Stimulated activated CD4-positive, alpha-beta T cell treated with anti-CD3 and anti-CD28 coated beads, Interleukin-2, amount 100 ng/mL, for 24 hours (primary cell): ENCODE results near the gene TGDS.
A peak's percentile ranks its signal among the peaks of the same experiment; 100 is the strongest.
"Not testable (repeated sequence)": the region's sequence is repeated elsewhere in the genome, so short reads cannot be mapped to it uniquely, and the experiment has no call there.

ENCODE experiments used
- DNase-seq, 2 donors: peaks; one replicate each; pipeline ENCODE4 v3.0.0-alpha.2; 2020

Gene TGDS

GRCh38 chr13:94595950-94596574 is at the start of gene TGDS:
Gene TGDS (minus strand): TSS chr13:94596152. CDS start chr13:94596136, 16 bp downstream.
- DNase-seq = peak; percentile 88 to 90

GRCh38 chr13:94641409-94641941 is 45.5 kb upstream of the TGDS start:
- no peak for DNase-seq

DNA sequence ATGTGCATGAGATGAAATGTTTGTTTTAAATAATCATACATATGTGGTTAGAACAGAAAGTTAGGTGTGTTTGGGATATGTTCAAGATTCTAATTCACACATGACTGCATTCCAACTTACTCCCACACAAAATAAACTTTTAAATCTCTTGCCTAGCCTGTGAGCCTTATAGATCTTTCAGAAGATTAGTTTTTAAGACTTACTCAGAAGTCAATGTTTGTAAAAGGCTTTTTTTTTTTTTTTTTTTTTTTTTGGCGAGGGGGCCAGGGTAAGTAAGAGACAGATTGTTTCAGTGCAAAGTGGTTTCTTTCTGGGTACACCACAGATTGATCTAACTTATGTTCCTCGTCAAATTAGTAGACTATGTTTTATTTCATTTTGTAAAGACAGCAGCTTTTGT is 44.8 kb upstream of the TGDS start:
- DNase-seq = no peak

GRCh38 chr13:94637677-94638076 is 41.7 kb upstream of the TGDS start:
- DNase-seq = not testable (repeated sequence)

DNA sequence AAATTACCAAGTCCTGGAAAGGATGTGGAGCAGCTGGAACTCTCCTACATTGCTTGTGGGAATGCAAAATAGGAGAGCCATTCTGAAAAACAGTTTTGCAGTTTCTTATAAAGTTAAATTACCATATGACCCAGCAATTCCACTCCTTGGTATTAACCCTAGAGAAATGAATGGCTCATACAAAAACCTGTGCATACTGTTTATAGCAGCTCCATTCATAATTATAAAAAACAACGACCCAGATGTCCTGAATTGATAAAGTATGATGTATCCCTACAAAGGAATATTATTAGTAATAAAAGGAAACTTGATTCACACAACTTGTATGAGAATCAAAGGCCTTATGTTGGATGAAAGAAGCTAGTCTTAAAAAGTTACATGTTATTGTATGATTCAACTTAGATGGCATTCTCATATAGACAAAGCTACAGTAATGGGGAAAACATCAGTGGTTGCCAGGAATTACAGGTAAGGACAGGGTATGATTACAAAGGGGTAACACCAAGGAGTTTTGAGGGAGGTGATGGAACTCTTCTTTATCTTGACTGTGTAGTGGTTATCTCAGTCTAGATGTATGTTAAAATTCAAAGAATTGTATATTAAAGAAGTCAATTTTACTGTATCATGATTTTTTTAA is 41.1 kb upstream of the TGDS start:
- no peak for DNase-seq

DNA sequence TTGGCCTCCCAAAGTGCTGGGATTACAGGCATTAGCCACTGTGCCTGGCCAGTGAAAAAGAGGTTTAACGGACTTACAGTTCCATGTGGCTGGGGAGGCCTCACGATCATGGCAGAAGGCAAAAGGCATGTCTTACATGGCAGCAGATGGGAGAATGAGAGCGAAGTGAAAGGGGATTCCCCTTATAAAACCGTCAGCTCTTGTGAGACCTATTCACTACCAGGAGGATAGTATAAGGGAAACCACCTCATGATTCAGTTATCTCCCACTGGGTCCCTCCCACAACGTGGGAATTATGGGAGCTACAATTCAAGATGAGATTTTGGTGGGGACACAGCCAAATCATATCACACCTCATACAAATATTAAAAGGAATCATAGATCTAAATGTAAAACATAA is 40.1 kb upstream of the TGDS start:
- DNase-seq = not testable (repeated sequence)

- no peak for DNase-seq
Observed at GRCh38 chr13:94632226-94632980, 36.5 kb upstream of the TGDS start.

- DNase-seq = no peak
Observed at GRCh38 chr13:94630858-94631257, 34.9 kb upstream of the TGDS start.

GRCh38 chr13:94623316-94623715 is 27.4 kb upstream of the TGDS start:
- no peak for DNase-seq

DNA sequence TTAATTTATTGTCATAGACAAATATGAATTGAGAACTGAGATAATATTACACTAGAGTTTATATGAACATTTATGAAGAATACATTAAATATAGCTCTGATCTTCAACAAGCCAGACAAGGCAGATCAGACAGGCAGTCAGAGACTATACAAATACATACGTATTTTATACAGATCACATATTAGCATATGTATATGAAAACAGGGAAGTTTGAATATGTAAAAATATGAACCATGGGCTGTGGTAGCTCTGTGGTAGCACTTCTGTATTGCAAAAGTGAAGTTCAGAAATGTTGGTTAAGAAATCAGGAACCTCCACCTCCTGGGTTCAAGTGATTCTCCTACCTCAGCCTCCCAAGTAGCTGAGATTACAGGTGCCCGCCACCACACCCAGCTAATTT is 26.4 kb upstream of the TGDS start:
- no peak for DNase-seq

- DNase-seq = peak in 1 of 2 donors; percentile 40
Observed at GRCh38 chr13:94620286-94620896, 24.4 kb upstream of the TGDS start.

DNA sequence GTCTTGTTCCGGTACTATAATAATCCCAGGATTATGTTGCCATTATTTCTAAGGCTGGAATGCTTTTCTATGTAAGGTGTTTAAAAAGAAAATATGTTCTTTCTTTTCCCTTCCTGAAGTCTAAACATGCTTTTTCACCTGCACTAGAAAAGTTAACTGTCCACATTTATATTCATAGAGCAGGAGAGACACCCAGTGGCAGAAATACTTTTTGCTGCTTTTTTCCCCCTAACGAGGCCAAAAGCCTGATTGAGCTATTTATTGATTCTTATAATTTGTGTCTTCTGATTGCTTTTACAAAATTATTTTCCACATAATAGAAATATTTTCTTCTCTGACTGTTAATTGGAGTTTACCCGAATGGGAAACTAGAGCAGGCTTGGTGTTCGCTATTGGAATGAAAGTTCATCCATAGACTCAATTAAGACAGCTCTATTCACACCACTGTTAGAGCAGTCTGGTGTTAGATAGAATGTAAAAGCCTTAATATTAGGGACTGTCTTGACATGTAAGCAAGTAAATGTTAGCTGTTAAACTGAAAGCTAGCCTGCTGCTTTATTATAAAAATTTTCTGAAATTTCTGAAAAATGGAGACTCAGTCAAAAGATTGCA is 21.5 kb upstream of the TGDS start:
- peak in 1 of 2 donors; percentile 48 for DNase-seq

GRCh38 chr13:94613051-94613450 is 17.1 kb upstream of the TGDS start:
- DNase-seq = no peak

DNA sequence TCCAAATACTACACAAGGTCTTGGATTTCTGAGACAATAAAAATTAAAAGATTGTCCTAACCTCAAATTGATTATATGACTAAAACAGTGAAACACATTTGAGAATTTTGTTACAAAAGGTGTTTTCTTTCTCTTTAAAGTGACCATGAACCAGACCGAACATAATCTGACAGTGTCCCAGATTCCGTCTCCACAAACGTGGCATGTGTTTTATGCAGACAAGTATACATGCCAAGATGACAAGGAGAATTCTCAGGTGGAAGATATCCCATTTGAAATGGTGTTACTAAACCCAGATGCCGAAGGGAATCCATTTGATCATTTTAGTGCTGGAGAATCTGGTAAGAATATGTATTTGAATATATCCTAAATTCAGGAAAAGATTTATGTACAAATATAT is 16.1 kb upstream of the TGDS start:
- no peak for DNase-seq

DNA sequence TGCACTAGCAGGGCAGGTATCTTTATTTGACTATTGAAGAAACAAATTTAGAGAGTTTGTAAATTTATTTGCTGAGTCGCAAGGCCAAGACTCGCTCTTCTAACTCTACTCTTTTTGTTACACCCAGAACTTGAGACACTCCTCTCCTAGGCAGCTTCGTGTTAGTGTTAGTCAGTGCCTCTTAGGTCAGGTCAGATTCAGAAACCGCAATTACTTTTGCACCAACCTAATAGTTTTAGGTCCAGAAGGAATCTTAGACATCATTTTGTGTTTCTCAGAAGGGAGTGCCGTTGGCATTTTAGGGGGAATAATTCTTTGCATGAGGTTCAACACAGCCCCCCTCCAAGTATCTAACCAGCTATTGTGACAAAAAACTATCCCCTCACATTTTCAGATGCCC is 14.5 kb upstream of the TGDS start:
- DNase-seq = no peak

DNA sequence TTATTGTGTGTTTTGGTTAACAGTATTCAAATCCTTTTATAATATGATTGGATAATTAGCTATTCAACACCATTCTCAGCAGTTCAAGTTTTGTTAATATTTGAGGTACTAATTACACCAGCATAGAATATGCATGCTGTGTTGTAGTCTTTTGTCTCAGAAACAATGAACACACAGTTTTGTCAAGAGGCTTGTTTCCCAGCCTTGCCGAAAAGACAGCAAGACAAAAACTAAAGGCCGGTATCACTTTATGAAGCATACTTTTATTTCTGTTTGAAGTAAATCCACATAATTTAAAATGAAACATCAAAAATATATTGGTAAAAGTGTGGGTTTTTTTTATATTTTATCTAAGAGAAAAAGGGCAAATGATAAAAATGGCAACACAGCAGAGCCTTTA is 13.2 kb upstream of the TGDS start:
- no peak for DNase-seq

- no peak for DNase-seq
Observed at GRCh38 chr13:94608586-94608985, 12.6 kb upstream of the TGDS start.

DNA sequence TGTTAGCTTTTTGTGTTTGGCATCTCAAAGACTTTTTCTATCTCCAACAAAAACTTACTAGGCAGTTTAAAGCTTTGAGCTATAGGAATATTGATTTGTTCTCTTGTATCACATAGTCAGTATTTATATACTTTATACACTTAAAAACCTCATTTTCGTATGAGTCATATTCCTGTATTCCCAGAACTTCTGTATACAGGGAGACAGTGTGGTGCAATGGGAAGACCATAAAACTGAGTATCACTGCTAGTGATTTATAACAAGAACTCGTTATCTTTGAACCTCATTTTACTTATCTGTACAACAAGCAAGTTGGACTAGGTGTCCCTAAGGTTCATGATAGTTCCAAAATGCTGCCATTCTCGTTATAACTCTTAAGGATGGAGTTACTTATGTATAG is 12.0 kb upstream of the TGDS start:
- no peak for DNase-seq

DNA sequence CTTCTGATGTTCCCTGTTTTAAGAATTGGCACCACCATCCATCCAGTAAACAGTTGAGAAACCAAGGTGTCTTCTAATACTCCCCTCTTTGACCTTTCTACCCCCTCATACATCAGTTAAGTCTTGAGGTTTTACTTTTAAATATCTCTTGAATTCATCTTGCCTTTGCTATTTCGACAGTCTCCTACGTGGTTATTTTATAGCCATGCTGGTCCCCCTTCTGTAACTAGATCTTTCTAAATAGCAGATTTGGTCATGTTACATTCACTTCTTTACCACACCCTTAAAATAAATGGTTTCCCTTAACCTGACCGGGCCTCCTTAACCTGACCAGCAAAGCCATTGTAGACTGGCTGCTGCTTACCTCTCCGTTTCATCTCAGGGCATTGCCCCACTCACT is 11.1 kb upstream of the TGDS start:
- no peak for DNase-seq

DNA sequence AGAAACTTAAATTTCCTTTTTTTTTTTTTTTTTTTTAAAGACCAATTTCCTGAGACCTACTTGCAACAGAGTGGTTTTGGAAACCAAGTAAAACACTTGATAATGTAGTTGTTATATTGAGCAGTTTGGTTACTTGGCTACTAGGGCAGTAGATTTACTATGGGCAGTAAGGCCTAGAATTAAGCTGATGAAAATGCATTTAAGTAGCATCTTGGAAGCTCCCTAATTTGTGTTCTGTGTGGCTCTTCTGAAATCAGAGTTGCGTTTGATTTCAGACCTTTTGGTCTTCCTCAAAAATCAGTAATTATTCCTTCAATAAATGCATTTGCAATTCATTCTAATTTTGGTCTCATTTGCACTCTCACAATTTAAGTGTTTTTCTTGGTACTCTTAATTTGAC is 6.5 kb upstream of the TGDS start:
- DNase-seq = no peak

- peak; percentile 90 to 91 for DNase-seq
Observed at GRCh38 chr13:94601446-94602431, 5.8 kb upstream of the TGDS start, which contains the start of gene GPR180. Gene GPR180 (plus strand): TSS chr13:94601857. CDS start chr13:94601928, 71 bp downstream.

DNA sequence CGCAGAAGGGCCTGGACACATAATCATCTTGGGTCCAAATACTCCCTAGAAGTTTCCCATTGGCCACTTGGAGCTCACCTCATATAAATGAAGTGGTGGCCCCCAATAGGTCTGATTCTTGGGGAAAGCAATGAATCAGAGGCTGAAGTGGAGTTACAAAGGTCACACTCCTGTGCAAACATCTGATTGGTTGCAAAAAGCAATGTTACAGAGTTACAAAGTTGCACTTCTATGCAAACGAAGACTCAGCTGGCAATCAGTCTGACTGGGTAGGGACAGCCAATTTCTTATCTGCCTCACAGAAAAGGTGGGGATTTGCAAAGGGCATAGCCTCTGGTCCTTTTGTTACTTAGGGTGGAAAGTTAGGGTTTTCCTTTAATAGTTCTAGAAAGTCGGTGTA is 3.9 kb upstream of the TGDS start:
- no peak for DNase-seq
